H1 (cell line): ENCODE measurements around the gene ST14. TPM values are rescaled to one million over a fixed set of nuclear protein-coding genes. Genes with fewer than 3 reads are reported as not detected.

Experiments used
- ATF2 ChIP-seq: IDR thresholded peaks from 2 replicates; pipeline ENCODE4 v1.6.1; 2012; ENCODE audit warnings: low read length, inconsistent platforms
- ATF3 ChIP-seq: IDR thresholded peaks from 2 replicates; pipeline ENCODE4 v1.6.1; 2011; ENCODE audit warnings: low read depth, mild to moderate bottlenecking, low read length; ENCODE audit not compliant: insufficient read depth
- CHD2 ChIP-seq: IDR thresholded peaks from 2 replicates; pipeline ENCODE4 v1.6.1; 2012; ENCODE audit warnings: low read length, improper control_type of control experiment
- EP300 ChIP-seq, 2 experiments: IDR thresholded peaks; 1 replicate in 1 of 2; 2 replicates in 1 of 2; pipeline ENCODE4 v1.6.1; 2011 to 2012; ENCODE audit warnings: low read depth in 2 of 2, low read length in 2 of 2, mild to moderate bottlenecking in 2 of 2, borderline replicate concordance in 1 of 2, inconsistent platforms in 1 of 2, moderate library complexity in 1 of 2
- FOSL1 ChIP-seq: IDR thresholded peaks from 2 replicates; pipeline ENCODE4 v1.6.1; 2011; ENCODE audit warnings: mild to moderate bottlenecking, low read depth, low read length, moderate library complexity; ENCODE audit not compliant: insufficient read depth
- GTF2F1 ChIP-seq: IDR thresholded peaks from 2 replicates; pipeline ENCODE4 v1.6.1; 2012; ENCODE audit warnings: low read depth, low read length, improper control_type of control experiment, borderline replicate concordance
- RNF2 ChIP-seq: fragments of 200-900, 300-1000 bp; sonication (generic); IDR thresholded peaks from 2 replicates; pipeline ENCODE4 v1.7.1; 2016; ENCODE audit warnings: borderline replicate concordance, low read depth, mild to moderate bottlenecking, antibody characterized with exemption, low read length; ENCODE audit not compliant: poor library complexity, severe bottlenecking; ENCODE audit errors: missing control alignments
- TBP ChIP-seq: IDR thresholded peaks from 2 replicates; pipeline ENCODE4 v1.6.1; 2011; ENCODE audit warnings: low read depth, low read length, improper control_type of control experiment
- polyA plus RNA-seq, 7 experiments: library from polyadenylated mRNA; depleted of rRNA in 3 of 7; stranded (reverse) in 5 of 7; unstranded in 2 of 7; fragments of >200 nt in 5 of 7; fragments of 200-250 nt in 2 of 7; gene quantifications; 1 replicate in 5 of 7; 2 replicates in 1 of 7; 4 replicates in 1 of 7; pipeline versions ENCODE4 v1.2.1 to v1.2.3, GENCODE V29; 2011 to 2013; ENCODE audit warnings: missing spikeins in 2 of 7, mixed read lengths in 2 of 7
- total RNA-seq: library from RNA; stranded (reverse); fragmentation: NEBNext Ultra II Directional; extraction: Animal tissue kit (Norgen Biotek cat#: 25700); gene quantifications from 2 replicates; pipeline ENCODE4 v1.2.1, GENCODE V29; 2021
- TF ChIP-seq, protein P1 (sequence below), 3 experiments: IDR thresholded peaks; 1 replicate in 2 of 3; 2 replicates in 1 of 3; pipeline versions ENCODE4 v1.5.1 to v1.6.1; 2011; ENCODE audit warnings: low read length in 3 of 3, mild to moderate bottlenecking in 3 of 3, inconsistent platforms in 2 of 3, low read depth in 1 of 3, moderate library complexity in 1 of 3; ENCODE audit not compliant: insufficient read depth in 1 of 3; ENCODE audit errors: control extremely low read depth in 1 of 3
- TF ChIP-seq, protein P2 (sequence below): IDR thresholded peaks from 2 replicates; pipeline ENCODE4 v1.6.1; 2012; ENCODE audit warnings: inconsistent platforms

ST14 gene
- total and polyA plus RNA-seq, 2 of the 8 experiments (the other 6 are each of a cell fraction or from before 2014, with no cell fraction given), result 22.4 to 24.9 TPM

- TF ChIP-seq, protein P1, sequence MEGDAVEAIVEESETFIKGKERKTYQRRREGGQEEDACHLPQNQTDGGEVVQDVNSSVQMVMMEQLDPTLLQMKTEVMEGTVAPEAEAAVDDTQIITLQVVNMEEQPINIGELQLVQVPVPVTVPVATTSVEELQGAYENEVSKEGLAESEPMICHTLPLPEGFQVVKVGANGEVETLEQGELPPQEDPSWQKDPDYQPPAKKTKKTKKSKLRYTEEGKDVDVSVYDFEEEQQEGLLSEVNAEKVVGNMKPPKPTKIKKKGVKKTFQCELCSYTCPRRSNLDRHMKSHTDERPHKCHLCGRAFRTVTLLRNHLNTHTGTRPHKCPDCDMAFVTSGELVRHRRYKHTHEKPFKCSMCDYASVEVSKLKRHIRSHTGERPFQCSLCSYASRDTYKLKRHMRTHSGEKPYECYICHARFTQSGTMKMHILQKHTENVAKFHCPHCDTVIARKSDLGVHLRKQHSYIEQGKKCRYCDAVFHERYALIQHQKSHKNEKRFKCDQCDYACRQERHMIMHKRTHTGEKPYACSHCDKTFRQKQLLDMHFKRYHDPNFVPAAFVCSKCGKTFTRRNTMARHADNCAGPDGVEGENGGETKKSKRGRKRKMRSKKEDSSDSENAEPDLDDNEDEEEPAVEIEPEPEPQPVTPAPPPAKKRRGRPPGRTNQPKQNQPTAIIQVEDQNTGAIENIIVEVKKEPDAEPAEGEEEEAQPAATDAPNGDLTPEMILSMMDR (IDR thresholded peaks at IDR 0.05; ENCODE audit: control extremely low read depth in 1 of 3, insufficient read depth in 1 of 3, low read depth in 1 of 3, low read length in 3 of 3), result no peak
- TF ChIP-seq GTF2F1, result no peak
- TF ChIP-seq ATF2, result no peak
- TF ChIP-seq, protein P2, sequence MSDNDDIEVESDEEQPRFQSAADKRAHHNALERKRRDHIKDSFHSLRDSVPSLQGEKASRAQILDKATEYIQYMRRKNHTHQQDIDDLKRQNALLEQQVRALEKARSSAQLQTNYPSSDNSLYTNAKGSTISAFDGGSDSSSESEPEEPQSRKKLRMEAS, result no peak
- TF ChIP-seq ATF3, result no peak
- TF ChIP-seq TBP, result no peak
- TF ChIP-seq FOSL1, result no peak
- TF ChIP-seq RNF2, result no peak
- no peak for TF ChIP-seq EP300 (IDR thresholded peaks at IDR 0.05; ENCODE audit: borderline replicate concordance in 1 of 2, low read depth in 2 of 2, low read length in 2 of 2)
- TF ChIP-seq CHD2, result no peak
- TF ChIP-seq, all 59 proteins: peak for 0
Observed at GRCh38 chr11:130209128-130209932, 49.7 kb downstream of the ST14 start (continued).
